ACC112 (cell line): ENCODE measurements around the gene NEK7.
"Not testable (repeated sequence)": the region's sequence is repeated elsewhere in the genome, so short reads cannot be mapped to it uniquely, and the experiment has no call there.

Experiments used
- H2AFZ ChIP-seq: fragments of 200-600 bp; sonication (generic); one replicate; pipeline ENCODE4 v1.6.0; 2017; ENCODE audit warnings: antibody characterized with exemption, low read length; ENCODE audit not compliant: unreplicated experiment
- H3K27ac ChIP-seq: fragments of 200-600 bp; sonication (generic); 2 replicates; pipeline ENCODE4 v1.5.1; 2014; ENCODE audit warnings: low read depth, mild to moderate bottlenecking, antibody characterized with exemption, low read length, moderate library complexity
- H3K27me3 ChIP-seq: fragments of 200-600 bp; sonication (generic); 2 replicates; pipeline ENCODE4 v1.6.1; 2014; ENCODE audit warnings: mild to moderate bottlenecking, antibody characterized with exemption, low read length, moderate library complexity, mixed read lengths; ENCODE audit not compliant: insufficient read depth
- H3K36me3 ChIP-seq: fragments of 200-600 bp; sonication (generic); 2 replicates; pipeline ENCODE4 v1.6.1; 2016; ENCODE audit warnings: mild to moderate bottlenecking, antibody characterized with exemption, low read length, moderate library complexity, mixed read lengths; ENCODE audit not compliant: insufficient read depth
- H3K4me1 ChIP-seq: fragments of 200-600 bp; sonication (generic); one replicate; pipeline ENCODE4 v1.6.1; 2016; ENCODE audit warnings: low read length, mixed read lengths; ENCODE audit not compliant: insufficient read depth, unreplicated experiment, control insufficient read depth
- H3K4me3 ChIP-seq: fragments of 200-600 bp; sonication (generic); 2 replicates; pipeline ENCODE4 v1.5.1; 2014; ENCODE audit warnings: mild to moderate bottlenecking, low read depth, low read length
- H3K79me2 ChIP-seq: fragments of 200-600 bp; sonication (generic); one replicate; pipeline ENCODE4 v1.6.0; 2016; ENCODE audit warnings: low read length; ENCODE audit not compliant: control insufficient read depth, unreplicated experiment, insufficient read depth

The NEK7 gene

DNA sequence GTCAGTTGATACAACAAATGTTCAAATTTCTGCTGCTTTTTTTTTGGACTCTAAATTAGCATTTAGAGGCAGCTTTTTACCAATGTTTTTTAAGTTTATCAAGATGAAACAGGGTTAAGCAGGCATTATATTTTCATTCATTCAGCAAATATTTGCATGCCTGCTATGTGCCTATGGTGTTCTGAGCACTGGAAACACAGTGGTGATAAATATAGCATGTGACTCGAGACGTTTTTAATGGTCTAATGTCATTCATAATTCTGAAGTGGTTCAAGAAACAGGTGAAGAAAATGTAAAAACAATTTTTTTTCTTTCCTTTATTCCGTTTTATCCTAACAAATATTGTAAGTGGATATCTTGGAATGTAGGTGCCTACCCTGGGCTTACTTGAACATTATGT lies 26.8 kb downstream of the NEK7 start:
- no peaks in the 10 kb centered on the region for H3K27me3 ChIP-seq
- peaks cover 99% of the 10 kb centered on the region for H3K79me2 ChIP-seq
- no peak overlapping the region for H3K4me3 ChIP-seq
- H3K36me3 ChIP-seq, result no peaks in the 10 kb centered on the region
- no peak overlapping the region for H3K27ac ChIP-seq
- H2AFZ ChIP-seq, result no peak overlapping the region
- H3K4me1 ChIP-seq, result peaks cover 27% of the 10 kb centered on the region

DNA sequence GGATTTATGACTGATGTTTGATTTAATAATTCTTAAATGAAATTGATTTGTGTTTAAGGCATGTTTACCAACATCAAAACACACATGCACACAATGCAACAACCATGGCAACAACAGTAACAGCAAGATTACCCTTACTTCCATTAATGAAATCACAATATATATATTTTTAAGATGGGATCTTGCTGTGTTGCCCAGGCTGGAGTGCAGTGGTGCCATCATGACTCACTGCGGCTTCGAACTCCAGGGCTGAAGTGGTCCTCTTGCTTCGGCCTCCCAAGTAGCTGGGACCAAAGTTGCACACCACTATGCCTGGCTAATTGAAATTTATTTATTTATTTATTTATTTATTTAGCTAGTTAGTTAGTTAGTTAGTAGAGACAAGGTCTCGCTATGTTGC lies 27.7 kb downstream of the NEK7 start:
- Histone ChIP-seq H3K4me1 (peaks cover 24% of the 10 kb centered on the region), H2AFZ (no peak overlapping the region), H3K4me3 (no peak overlapping the region), H3K36me3 (no peaks in the 10 kb centered on the region), H3K27me3 (no peaks in the 10 kb centered on the region), H3K79me2 (peaks cover 99% of the 10 kb centered on the region), H3K27ac (no peak overlapping the region)

DNA sequence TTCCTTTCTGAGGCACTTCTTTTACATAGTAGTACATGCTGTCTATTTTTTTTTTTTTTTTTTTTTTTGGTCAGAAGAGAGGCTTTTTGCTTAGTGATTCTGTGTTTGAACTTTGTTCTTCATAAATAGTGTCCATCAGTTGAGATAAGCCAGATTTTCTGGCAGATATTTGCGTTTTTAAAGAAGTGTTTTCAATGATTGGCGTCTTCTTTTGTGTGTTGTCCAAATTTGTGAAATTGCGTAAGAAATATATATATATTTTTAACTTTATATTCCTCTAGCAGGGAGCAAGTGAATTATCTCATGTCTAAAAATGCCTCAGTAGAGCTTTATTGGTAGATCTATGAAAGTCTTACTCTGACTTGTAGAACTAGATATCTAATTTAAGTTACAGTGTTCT lies 28.3 kb downstream of the NEK7 start:
- Histone ChIP-seq H3K27me3 (no peaks in the 10 kb centered on the region), H3K4me3 (no peak overlapping the region), H3K27ac (no peak overlapping the region), H3K36me3 (no peaks in the 10 kb centered on the region), H3K79me2 (peaks cover 99% of the 10 kb centered on the region), H3K4me1 (peaks cover 20% of the 10 kb centered on the region), H2AFZ (no peak overlapping the region)

DNA sequence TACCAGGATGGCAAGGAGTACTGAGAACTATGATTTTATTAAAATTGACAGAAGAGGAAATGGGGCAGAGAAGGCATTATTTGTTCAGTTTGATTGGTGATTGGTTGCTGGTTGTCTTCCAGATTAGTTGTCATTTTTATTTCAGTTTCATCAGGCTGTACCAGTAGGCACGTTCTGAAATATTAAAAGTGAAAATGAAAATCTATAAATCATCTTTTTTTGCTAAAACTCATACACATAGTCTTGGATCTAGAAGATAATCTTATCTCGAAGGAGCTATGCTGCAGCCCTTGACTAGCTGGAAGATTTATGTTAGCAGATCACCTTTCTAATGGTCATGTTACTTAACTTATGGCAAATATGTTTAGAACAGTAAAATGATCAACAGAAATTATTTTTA lies 29.0 kb downstream of the NEK7 start:
- peak overlapping the region; percentile 32; the same call in 1 of the 2 replicates for H3K4me3 ChIP-seq
- no peaks in the 10 kb centered on the region for H3K36me3 ChIP-seq
- H3K79me2 ChIP-seq, result peaks cover 99% of the 10 kb centered on the region
- no peak overlapping the region for H2AFZ ChIP-seq
- no peak overlapping the region for H3K27ac ChIP-seq
- H3K4me1 ChIP-seq, result peaks cover 20% of the 10 kb centered on the region
- no peaks in the 10 kb centered on the region for H3K27me3 ChIP-seq

DNA sequence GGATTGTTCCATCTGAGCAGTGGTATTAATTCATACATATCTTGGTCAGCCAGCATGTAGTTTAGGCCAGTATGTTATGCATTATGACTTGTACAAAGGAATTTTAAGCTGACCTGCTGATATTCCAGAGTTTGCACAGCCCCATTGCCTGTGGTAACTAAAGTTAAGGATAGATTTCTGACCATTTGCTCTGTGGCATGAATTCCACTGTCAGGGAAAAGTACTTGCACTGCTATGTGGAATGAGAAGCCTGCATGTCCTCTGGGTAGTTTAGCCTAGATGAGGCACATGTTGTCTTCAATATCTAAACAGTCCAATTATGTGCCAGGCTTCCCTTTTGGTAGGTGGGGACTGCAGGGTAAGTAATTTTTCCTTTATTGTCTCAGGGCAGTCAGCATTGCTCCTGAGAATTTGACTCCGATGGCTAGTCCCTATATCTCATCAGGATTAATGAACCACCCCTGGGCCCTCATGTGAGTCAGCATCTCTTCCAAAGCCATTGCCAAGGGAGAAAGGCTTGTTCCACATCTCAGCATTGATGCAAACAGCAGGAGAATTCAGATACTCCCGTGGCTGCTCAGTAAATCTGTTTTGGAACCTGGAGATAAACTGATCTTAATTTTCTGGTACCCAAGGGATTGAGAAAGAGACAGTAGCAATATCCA lies 30.2 kb downstream of the NEK7 start:
- Histone ChIP-seq H3K4me1 (peaks cover 20% of the 10 kb centered on the region), H3K27ac (no peak overlapping the region), H3K79me2 (peaks cover 97% of the 10 kb centered on the region), H3K4me3 (no peak overlapping the region), H3K36me3 (no peaks in the 10 kb centered on the region), H3K27me3 (no peaks in the 10 kb centered on the region), H2AFZ (no peak overlapping the region)

DNA sequence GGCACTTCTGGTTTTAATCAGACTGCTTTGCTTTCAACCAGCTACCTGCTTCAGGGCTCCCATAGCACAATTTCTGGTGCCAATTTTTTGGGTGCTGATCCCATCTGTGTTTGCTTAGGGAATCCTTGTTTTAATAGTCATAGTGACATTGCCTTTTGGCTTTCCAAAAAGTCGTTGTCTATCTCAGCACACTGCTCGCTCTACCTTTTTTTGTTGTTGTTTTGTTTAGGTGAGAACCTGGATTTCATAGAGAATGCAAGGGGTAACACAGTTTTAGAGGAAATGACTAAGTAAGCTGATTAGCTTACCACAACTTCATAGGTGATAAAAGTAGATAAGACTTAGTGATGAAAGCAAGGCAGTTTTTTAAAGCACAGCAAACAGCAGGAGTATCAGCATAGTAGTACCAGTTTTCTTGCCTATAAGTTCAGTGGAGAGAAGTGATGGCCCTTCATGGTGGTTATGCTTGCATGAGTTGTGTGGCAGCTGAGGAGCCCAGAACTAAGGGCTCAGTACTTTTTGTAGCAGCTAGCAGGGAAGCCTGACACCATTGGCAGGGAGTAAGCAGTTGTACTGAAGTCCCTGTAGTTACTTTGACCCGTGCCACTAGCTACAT lies 31.3 kb downstream of the NEK7 start:
- no peak overlapping the region for H3K27ac ChIP-seq
- peaks cover 20% of the 10 kb centered on the region for H3K4me1 ChIP-seq
- H3K4me3 ChIP-seq, result no peak overlapping the region
- no peak overlapping the region for H2AFZ ChIP-seq
- H3K36me3 ChIP-seq, result no peaks in the 10 kb centered on the region
- H3K27me3 ChIP-seq, result no peaks in the 10 kb centered on the region
- peaks cover 96% of the 10 kb centered on the region for H3K79me2 ChIP-seq

DNA sequence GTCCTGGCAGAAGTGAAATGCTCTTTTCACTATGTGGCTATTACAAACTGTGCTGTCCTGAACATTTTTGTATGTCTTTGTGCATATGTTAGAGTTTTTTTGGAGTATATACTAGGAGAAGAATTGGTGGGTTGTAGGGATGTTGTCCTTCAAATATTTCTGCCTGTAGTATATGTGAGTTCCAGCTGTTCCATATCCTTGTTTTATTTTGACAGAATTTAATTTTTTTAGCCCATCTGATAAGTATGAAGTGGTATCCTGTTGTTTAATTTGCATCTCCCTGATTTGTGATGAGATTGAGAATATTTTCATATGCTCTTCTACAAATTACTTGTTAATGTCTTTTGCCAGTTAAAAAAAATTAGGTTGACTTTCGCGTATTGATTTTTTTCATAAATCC lies 34.3 kb downstream of the NEK7 start:
- Histone ChIP-seq H3K4me3 (no peak overlapping the region), H3K79me2 (peaks cover 88% of the 10 kb centered on the region)

DNA sequence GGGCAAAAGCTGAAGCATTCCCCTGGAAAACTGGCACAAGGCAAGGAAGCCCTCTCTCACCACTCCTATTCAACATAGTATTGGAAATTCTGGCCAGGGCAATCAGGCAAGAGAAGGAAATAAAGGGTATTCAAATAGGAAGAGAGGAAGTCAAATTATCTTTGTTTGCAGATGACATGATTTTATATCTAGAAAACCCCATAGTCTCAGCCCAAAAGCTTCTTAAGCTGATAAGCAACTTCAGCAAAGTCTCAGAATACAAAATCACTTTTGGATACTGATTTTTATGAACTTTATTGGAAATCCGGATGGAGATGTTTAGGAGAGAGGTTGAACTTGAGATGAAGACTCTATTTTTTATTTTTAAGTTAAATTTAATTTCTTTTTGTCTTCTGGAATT lies 37.1 kb downstream of the NEK7 start:
- H3K36me3 ChIP-seq, H3K27me3 ChIP-seq, H2AFZ ChIP-seq, H3K27ac ChIP-seq, H3K4me3 ChIP-seq, H3K4me1 ChIP-seq: not testable (repeated sequence)
- peaks cover 88% of the 10 kb centered on the region for H3K79me2 ChIP-seq

More for the DNA sequence above, 34.3 kb downstream of the NEK7 start:
- Histone ChIP-seq H3K4me1 (peaks cover 10% of the 10 kb centered on the region), H3K27me3 (no peaks in the 10 kb centered on the region), H2AFZ (no peak overlapping the region), H3K36me3 (no peaks in the 10 kb centered on the region), H3K27ac (no peak overlapping the region)

DNA sequence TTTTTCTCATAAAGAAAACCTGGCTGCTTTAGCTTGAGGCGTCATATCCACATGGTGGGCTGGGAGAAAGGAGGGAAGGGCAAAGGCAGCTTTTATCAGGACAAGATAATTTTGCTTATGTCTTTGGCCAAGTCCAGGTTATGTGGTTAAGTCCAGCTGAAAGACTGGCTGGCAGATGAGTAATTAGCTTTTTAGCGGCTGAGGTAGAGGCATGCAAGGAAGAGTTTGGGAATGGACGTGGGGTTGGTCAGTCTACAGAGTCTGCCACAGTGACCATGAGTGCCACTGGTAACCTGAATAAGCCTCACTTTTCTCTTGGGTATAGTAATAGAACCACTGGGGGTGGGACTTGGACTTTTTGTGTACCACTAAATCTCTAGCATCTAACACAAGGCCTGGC lies 39.8 kb downstream of the NEK7 start:
- Histone ChIP-seq H3K27me3 (no peaks in the 10 kb centered on the region), H3K4me1 (no peaks in the 10 kb centered on the region), H3K36me3 (no peaks in the 10 kb centered on the region), H2AFZ (no peak overlapping the region), H3K4me3 (no peak overlapping the region), H3K79me2 (peaks cover 85% of the 10 kb centered on the region), H3K27ac (no peak overlapping the region)

DNA sequence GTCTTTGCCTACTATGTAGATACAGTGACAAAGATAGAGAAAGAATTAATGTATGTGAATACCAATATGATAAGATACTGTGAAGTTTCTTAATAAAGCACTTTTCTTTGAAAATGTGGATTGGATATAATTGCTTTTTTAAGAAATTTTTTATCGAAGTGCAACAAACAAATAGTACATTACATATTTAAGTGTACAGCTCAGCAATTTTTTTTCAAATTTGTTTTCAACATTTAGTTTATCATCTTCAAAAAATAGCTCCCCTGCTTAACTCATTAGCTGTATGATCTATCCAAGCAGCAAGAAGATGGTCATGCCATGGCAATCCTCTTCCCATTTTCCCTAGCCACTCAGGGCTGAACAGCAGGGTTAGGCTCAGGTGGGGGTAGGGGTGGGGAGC lies 40.5 kb downstream of the NEK7 start:
- H3K27me3 ChIP-seq, result no peaks in the 10 kb centered on the region
- H2AFZ ChIP-seq, result no peak overlapping the region
- peaks cover 88% of the 10 kb centered on the region for H3K79me2 ChIP-seq
- no peak overlapping the region for H3K27ac ChIP-seq
- no peaks in the 10 kb centered on the region for H3K4me1 ChIP-seq
- H3K4me3 ChIP-seq, result no peak overlapping the region
- 0 out of 2 replicates have a peak, but pooled peaks cover under 1% of the 10 kb centered on the region for H3K36me3 ChIP-seq

DNA sequence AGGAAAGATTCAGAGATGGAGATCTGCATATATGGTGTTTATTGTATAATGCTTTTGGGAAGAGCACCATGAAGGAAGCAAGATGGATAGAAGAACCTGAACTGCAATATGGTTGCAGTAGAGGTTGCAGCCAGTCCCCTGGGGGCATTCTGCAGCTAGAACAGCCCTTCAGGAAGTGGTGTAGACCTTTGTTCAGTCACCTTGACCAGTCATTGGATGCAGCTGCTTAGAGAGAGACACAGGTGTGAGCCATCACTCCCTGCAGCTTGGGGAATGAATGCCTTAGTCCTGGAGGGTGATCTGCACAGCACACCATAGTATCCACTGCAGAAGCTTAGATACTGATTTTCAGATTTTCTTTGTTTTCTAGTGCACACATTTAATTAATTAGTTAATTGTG lies 42.3 kb downstream of the NEK7 start:
- Histone ChIP-seq H2AFZ (no peak overlapping the region), H3K27ac (no peak overlapping the region), H3K79me2 (peaks cover 93% of the 10 kb centered on the region), H3K36me3 (peaks cover 8% of the 10 kb centered on the region; the same call in 1 of the 2 replicates), H3K4me1 (peaks cover 6% of the 10 kb centered on the region), H3K4me3 (no peak overlapping the region), H3K27me3 (no peaks in the 10 kb centered on the region)
